Lung (tissue), 12 donors: Measurements from ENCODE around the gene VRK2. TPM values are rescaled to one million over a fixed set of nuclear protein-coding genes. Genes with fewer than 3 reads are reported as not detected.
"Not testable (repeated sequence)": the region's sequence is repeated elsewhere in the genome, so short reads cannot be mapped to it uniquely, and the experiment has no call there.

Source experiments
- ATAC-seq: fragments of 200-7000 bp; cut with Tn5 transposase; one replicate; pipeline ENCODE4 v1.9.1; 2020; ENCODE audit warnings: moderate number of reproducible peaks; ENCODE audit not compliant: insufficient read depth, low FRiP score
- DNase-seq, 3 donors: peaks; one replicate each; pipeline ENCODE4 v3.0.0-alpha.2; 2013 to 2017
- H3K27ac ChIP-seq, 2 donors: one replicate each; pipeline ENCODE4 v1.5.1; 2013; ENCODE audit warnings: mild to moderate bottlenecking in 2 of 2, moderate library complexity in 2 of 2, control low read depth in 1 of 2, inconsistent platforms in 1 of 2, low read depth in 1 of 2, low read length in 1 of 2
- H3K27me3 ChIP-seq, 3 donors: one replicate each; pipeline ENCODE4 v1.5.1; 2013; ENCODE audit warnings: low read length in 2 of 3; ENCODE audit not compliant: control insufficient read depth in 3 of 3, insufficient read depth in 3 of 3
- H3K36me3 ChIP-seq, 4 donors: one replicate each; pipeline ENCODE4 v1.5.1; 2013; ENCODE audit warnings: low read length in 4 of 4, mild to moderate bottlenecking in 1 of 4, moderate library complexity in 1 of 4; ENCODE audit not compliant: control insufficient read depth in 4 of 4, insufficient read depth in 4 of 4
- H3K4me1 ChIP-seq, 5 donors: one replicate each; pipeline ENCODE4 v1.5.1; 2013; ENCODE audit warnings: low read length in 5 of 5, mild to moderate bottlenecking in 2 of 5, moderate library complexity in 1 of 5; ENCODE audit not compliant: control insufficient read depth in 5 of 5, insufficient read depth in 5 of 5
- H3K4me3 ChIP-seq: one replicate; pipeline ENCODE4 v1.5.1; 2013; ENCODE audit warnings: mild to moderate bottlenecking, control low read depth, moderate library complexity
- H3K9ac ChIP-seq, 2 donors: one replicate each; pipeline ENCODE4 v1.5.1; 2013; ENCODE audit warnings: low read length in 2 of 2, control low read depth in 1 of 2; ENCODE audit not compliant: insufficient read depth in 1 of 2
- H3K9me3 ChIP-seq, 4 donors: one replicate each; pipeline ENCODE4 v1.5.1; 2013; ENCODE audit warnings: low read length in 3 of 4, mild to moderate bottlenecking in 1 of 4, moderate library complexity in 1 of 4; ENCODE audit not compliant: control insufficient read depth in 4 of 4, insufficient read depth in 3 of 4
- CTCF ChIP-seq: IDR thresholded peaks from 2 replicates; pipeline ENCODE4 v1.5.1; 2012; ENCODE audit warnings: mild to moderate bottlenecking; ENCODE audit errors: control extremely low read depth, extremely low read depth
- WGBS, 2 donors: extraction: QIAGEN DNeasy Blood & Tissue Kit; methylation state at CpG; one replicate each; pipeline ENCODE4 v1.1.7; 2013; 5-methylcytosine and 5-hydroxymethylcytosine counted together
- polyA plus RNA-seq, 2 donors: library from polyadenylated mRNA; stranded (reverse); fragments of 200-250 nt; gene quantifications; one replicate each; pipeline ENCODE4 v1.2.1, GENCODE V29; 2013
- total RNA-seq, 2 donors: library from RNA; depleted of rRNA in 1 of 2; stranded (reverse); fragments of >200 nt in 1 of 2; gene quantifications; one replicate each; pipeline ENCODE4 v1.2.1, GENCODE V29; 2014 to 2021
- donor health status: control.
- donor health status: control.
- donor health status: Bipolar disorder and iron deficiency.
- donor health status: healthy.
- donor health status: DM: yes; HTN: yes; CAD: no.

Gene VRK2
- total and polyA plus RNA-seq, 4 donors: 11.2 to 25.4 (median 14.7) TPM

DNA sequence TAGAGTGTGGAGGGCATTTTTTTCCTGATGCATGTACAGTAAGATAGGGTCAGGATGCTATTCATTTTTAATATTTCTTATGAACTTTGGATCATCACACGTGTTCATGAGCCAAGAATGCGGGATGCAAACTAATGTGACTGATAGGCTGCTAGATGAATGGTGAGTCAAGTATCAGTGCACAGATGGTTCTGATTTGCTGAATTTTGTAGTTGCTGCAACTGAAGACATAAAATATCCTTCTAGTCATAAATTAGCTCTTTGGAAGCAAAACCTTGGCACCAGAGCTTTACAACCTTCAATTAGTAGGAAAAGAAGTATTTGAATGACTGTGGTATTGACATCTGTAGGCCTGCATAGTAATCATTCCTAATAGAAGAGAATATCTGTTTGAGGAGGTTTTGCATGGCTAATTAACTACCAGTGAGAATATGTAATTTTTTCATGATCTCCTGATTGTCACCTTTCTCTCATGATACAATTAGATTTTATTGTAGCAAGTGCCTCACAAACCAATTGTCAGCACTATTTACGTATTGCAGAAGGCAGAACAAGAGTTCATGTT is 94.0 kb downstream of the VRK2 start:
- no peak for TF ChIP-seq CTCF
- peaks cover 0 to 7% (median under 1%) of the 10 kb centered on the region in 4 donors for H3K36me3 ChIP-seq
- WGBS, 2 donors: 83 to 90% methylated on average over 3 of the region's 3 CpGs
- peak in 2 of 3 donors; percentile 30 to 46 for DNase-seq
- H3K4me3 ChIP-seq: no peak overlapping the region
- H3K27ac ChIP-seq: no peak overlapping the region
- no peak overlapping the region for H3K9ac ChIP-seq
- H3K9me3 ChIP-seq: no peaks in the 10 kb centered on the region
- H3K27me3 ChIP-seq: no peaks in the 10 kb centered on the region
- ATAC-seq: no peak
- peaks cover 0 to 7% (median 3%) of the 10 kb centered on the region in 5 donors for H3K4me1 ChIP-seq

GRCh38 chr2:58145769-58146168 is 99.2 kb downstream of the VRK2 start:
- 98% methylated on average over 6 of the region's 6 CpGs for WGBS, 2 donors
- not testable (repeated sequence) for H3K27ac ChIP-seq, H3K4me1 ChIP-seq, H3K27me3 ChIP-seq, DNase-seq, H3K4me3 ChIP-seq, H3K9me3 ChIP-seq, H3K9ac ChIP-seq, ATAC-seq
- peaks cover 0 to 13% (median 2%) of the 10 kb centered on the region in 4 donors for H3K36me3 ChIP-seq

DNA sequence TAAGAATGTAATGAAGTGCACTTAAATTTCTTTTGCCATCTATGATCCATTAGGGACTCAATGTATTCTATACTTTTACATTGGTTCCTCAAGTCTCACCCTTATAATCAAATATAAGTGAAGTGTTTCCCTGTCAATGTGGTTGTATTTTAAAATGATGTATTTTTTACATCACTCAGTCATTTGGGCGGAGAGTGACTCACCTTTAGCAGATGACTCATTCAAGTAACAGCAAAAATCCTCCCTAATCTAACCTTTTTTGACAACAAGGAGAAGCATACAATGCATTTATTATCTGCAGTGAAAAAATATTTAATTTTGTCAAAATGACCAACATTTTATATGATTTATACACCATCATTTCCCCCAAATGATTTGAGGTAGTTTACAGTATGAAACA is 100.1 kb downstream of the VRK2 start:
- DNase-seq (no peak), ATAC-seq (no peak)
- Histone ChIP-seq H3K9me3 (no peaks in the 10 kb centered on the region), H3K36me3 (peaks cover 0 to 13% (median 2%) of the 10 kb centered on the region in 4 donors), H3K27ac (no peak overlapping the region), H3K27me3 (no peaks in the 10 kb centered on the region), H3K9ac (no peak overlapping the region), H3K4me3 (no peak overlapping the region), H3K4me1 (no peaks in the 10 kb centered on the region)
- WGBS, 2 donors: 92 to 94% methylated on average over 1 of the region's 1 CpG
- no peak for TF ChIP-seq CTCF

DNA sequence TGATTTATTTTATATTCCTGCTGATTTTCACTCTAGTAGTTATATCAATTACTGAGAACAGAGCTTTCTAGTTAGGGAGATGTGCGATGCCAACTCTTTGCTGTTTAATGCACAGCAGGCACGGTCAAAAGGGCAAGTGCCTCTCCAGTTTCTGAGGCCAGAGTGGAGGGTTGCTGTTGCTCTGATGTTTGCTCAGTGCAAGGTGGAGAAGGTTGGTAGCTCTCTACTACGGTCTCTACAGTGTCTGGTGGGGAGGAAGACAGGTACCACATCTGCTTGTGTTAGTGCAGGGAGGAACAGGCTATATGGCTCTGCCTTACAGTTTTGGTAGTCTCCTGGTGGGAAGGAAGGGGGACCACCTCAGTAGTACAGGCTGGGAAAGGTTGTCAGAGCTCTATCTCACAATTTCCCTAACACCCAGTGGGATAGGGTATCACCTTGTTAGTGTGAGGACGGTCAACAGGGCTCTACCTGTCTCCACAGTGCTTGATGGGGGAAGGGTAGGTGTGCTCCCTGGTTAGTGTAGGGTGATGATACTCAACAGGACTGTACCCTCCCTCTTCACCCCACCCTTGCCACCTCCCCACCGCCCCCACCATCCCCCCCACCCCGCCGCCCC is 108.7 kb downstream of the VRK2 start:
- ATAC-seq (no peak), DNase-seq (no peak)
- H3K9ac ChIP-seq: no peak overlapping the region
- no peak for TF ChIP-seq CTCF
- no peak overlapping the region for H3K4me3 ChIP-seq
- H3K27me3 ChIP-seq: no peaks in the 10 kb centered on the region
- H3K9me3 ChIP-seq: no peaks in the 10 kb centered on the region
- 91 to 93% methylated on average over 7 of the region's 7 CpGs for WGBS, 2 donors
- H3K4me1 ChIP-seq: peaks cover 0 to 5% (median 3%) of the 10 kb centered on the region in 5 donors
- no peak overlapping the region for H3K27ac ChIP-seq
- peaks cover 1 to 14% (median 10%) of the 10 kb centered on the region in 4 donors for H3K36me3 ChIP-seq
